Spleen (tissue), 11 donors: ENCODE data around the gene SERBP1. TPM values are rescaled to one million over a fixed set of nuclear protein-coding genes. Genes with fewer than 3 reads are reported as not detected.

Experiments used
- DNase-seq: peaks from one replicate; pipeline ENCODE4 v3.0.0-alpha.2; 2020
- H3K27ac ChIP-seq, 8 donors: fragments of 200-600 bp; sonication (generic) in 7 of 8; 1 replicate in 4 of 8; 2 replicates in 4 of 8; pipeline versions ENCODE4 v1.5.0 to v1.8.0; 2016 to 2021; ENCODE audit warnings: inconsistent platforms in 4 of 8, mild to moderate bottlenecking in 4 of 8, moderate library complexity in 1 of 8
- H3K27me3 ChIP-seq, 7 donors: fragments of 200-600 bp; sonication (generic) in 6 of 7; replicated peaks in 1 of 7; 1 replicate in 4 of 7; 2 replicates in 3 of 7; pipeline versions ENCODE4 v1.5.0 to v1.8.0; 2016 to 2021; ENCODE audit warnings: inconsistent platforms in 3 of 7, mild to moderate bottlenecking in 1 of 7
- H3K36me3 ChIP-seq, 6 donors: fragments of 200-600 bp; sonication (generic) in 5 of 6; 1 replicate in 4 of 6; 2 replicates in 2 of 6; pipeline versions ENCODE4 v1.5.0 to v1.8.0; 2016 to 2021; ENCODE audit warnings: inconsistent platforms in 2 of 6
- H3K4me1 ChIP-seq, 6 donors: fragments of 200-600 bp; sonication (generic) in 5 of 6; 1 replicate in 3 of 6; 2 replicates in 3 of 6; pipeline versions ENCODE4 v1.5.0 to v1.8.0; 2016 to 2021; ENCODE audit warnings: inconsistent platforms in 3 of 6
- H3K4me3 ChIP-seq, 8 donors: fragments of 200-600 bp; sonication (generic) in 7 of 8; 1 replicate in 4 of 8; 2 replicates in 4 of 8; pipeline versions ENCODE4 v1.5.0 to v1.8.0; 2016 to 2021; ENCODE audit warnings: inconsistent platforms in 4 of 8, mild to moderate bottlenecking in 4 of 8, moderate library complexity in 2 of 8
- H3K9me3 ChIP-seq, 8 donors: fragments of 200-600 bp; sonication (generic) in 7 of 8; 1 replicate in 4 of 8; 2 replicates in 4 of 8; pipeline versions ENCODE4 v1.5.0 to v1.8.0; 2016 to 2021; ENCODE audit warnings: inconsistent platforms in 4 of 8
- CTCF ChIP-seq, 11 experiments: fragments of 200-600 bp in 7 of 11; fragments of 450-650 bp in 4 of 11; sonication (generic) in 4 of 11; IDR thresholded peaks in 8 of 11; conservative IDR thresholded peaks in 3 of 11; 1 replicate in 7 of 11; 2 replicates in 4 of 11; pipeline versions ENCODE4 v1.4.0 to v1.8.0; 2016 to 2021; ENCODE audit warnings: antibody characterized with exemption in 11 of 11, inconsistent platforms in 4 of 11, mild to moderate bottlenecking in 1 of 11
- POLR2A ChIP-seq, 3 donors: fragments of 450-650 bp; IDR thresholded peaks; one replicate each; pipeline ENCODE4 v1.5.1; 2017; ENCODE audit warnings: antibody characterized with exemption in 3 of 3, mild to moderate bottlenecking in 1 of 3
- POLR2AphosphoS5 ChIP-seq, 3 donors: sonication (generic); formaldehyde crosslinking; IDR thresholded peaks; one replicate each; pipeline ENCODE4 v1.5.1; 2017; ENCODE audit warnings: antibody characterized with exemption in 3 of 3
- WGBS, 5 donors: extraction: QIAGEN DNeasy Blood & Tissue Kit in 3 of 5; methylation state at CpG; one replicate each; pipeline versions ENCODE4 v1.1.5 to v1.1.7; 2013 to 2018; 5-methylcytosine and 5-hydroxymethylcytosine counted together
- intact Hi-C: fragments of 100-400 bp; cut with DNase I; formaldehyde crosslinking; loops from one replicate; pipeline ENCODE4 v1.15.0; 2023; ENCODE audit warnings: low total_unique reads
- polyA plus RNA-seq, 3 donors: library from polyadenylated mRNA; stranded (reverse); fragments of 200-250 nt; gene quantifications; one replicate each; pipeline ENCODE4 v1.2.1, GENCODE V29; 2013
- total RNA-seq, 7 donors: library from RNA; depleted of rRNA in 3 of 7; stranded (reverse); fragments of >200 nt in 3 of 7; fragmentation: NEBNext Ultra II Directional in 4 of 7; extraction: Animal tissue kit (Norgen Biotek cat#: 25700) in 4 of 7; gene quantifications; one replicate each; pipeline versions ENCODE4 v1.1.0 to v1.2.1, GENCODE V29; 2016 to 2021
- donor health status: healthy with polysubstance abuse.
- donor health status: DM: no; HTN: no; CAD: no; lungs with moderate emphysema.
- donor health status: DM: no; HTN: no; CAD: no.
- donor health status: Bipolar disorder and iron deficiency.
- donor health status: healthy.
- donor health status: DM: no; HTN: no; CAD: no.
- donor health status: DM: yes; HTN: yes; CAD: no.

SERBP1 gene
- total and polyA plus RNA-seq, 10 donors, result 82.9 to 200 (median 124) TPM

DNA sequence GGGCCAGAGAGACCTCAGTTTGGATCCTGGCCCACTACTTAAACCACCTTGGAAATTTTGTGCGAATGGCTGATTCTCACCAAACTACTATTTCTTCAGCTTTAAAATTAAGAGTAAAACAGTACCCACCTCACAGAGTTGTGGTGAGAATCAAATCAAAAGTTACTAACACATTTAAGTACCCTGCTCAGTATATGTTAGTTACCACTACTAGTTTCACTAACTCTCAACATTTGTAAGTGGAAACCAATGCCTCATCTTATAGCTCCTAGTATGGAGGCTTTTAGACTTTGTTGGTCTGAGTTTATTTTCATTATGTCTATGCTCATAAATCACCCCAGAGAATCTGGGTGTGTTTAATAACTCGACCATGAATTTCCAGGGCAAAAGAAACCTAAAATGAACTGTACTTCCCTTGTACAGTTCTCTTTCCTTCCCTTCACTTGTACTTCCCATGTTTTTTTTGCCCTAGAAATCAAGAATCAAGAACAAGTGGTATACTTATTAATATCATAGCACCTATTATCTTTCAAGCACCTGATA is 11.6 kb upstream of the SERBP1 start:
- H3K9me3 ChIP-seq, result no peaks in the 10 kb centered on the region
- peaks cover 0 to 38% (median 0%) of the 10 kb centered on the region in 7 donors for H3K27me3 ChIP-seq

DNA sequence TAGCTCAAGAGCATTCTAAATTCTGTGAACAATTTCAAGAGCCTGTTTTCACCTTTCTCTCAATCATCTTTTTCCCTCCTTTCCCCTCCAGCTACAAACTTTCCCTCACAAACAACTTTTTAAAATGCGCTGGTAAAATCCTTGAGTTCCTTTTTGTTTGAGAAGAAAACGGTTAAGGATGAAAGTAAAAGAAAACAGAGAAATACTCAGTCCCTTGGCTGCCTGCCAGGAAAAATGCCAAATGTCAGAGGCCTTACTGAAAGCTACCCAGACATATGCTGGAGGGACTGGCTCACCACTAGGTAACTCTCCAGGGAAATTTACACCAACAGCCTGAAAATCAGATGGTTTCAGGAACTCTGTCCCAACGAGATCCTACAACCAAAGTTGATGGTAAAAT is 11.0 kb upstream of the SERBP1 start:
- Histone ChIP-seq H3K4me1 (peaks cover 0 to 21% (median 8%) of the 10 kb centered on the region in 6 donors), H3K27me3 (peaks cover 0 to 38% (median 0%) of the 10 kb centered on the region in 7 donors), H3K4me3 (no peak overlapping the region), H3K9me3 (no peaks in the 10 kb centered on the region), H3K27ac (no peak overlapping the region), H3K36me3 (no peaks in the 10 kb centered on the region)
- no peak for TF ChIP-seq CTCF (IDR thresholded peaks at IDR 0.05 in 8 of 11, conservative IDR thresholded peaks at IDR 0.05 in 3 of 11)
- no peak for TF ChIP-seq POLR2A (IDR thresholded peaks at IDR 0.05)
- TF ChIP-seq POLR2AphosphoS5 (IDR thresholded peaks at IDR 0.05), result no peak
- no peak for DNase-seq
- intact Hi-C loops, result no loop called here
- WGBS, 5 donors, result 19 to 34% (median 28%) methylated on average over 3 of the region's 3 CpGs

More for the DNA sequence above, 11.6 kb upstream of the SERBP1 start:
- no peak for DNase-seq
- 55 to 71% (median 60%) methylated on average over 2 of the region's 2 CpGs for WGBS, 5 donors
- Histone ChIP-seq H3K4me3 (no peak overlapping the region), H3K27ac (no peak overlapping the region), H3K4me1 (peaks cover 5 to 27% (median 10%) of the 10 kb centered on the region in 6 donors), H3K36me3 (no peaks in the 10 kb centered on the region)
- intact Hi-C loops, result no loop called here
- TF ChIP-seq POLR2AphosphoS5 (IDR thresholded peaks at IDR 0.05), result no peak
- TF ChIP-seq CTCF (IDR thresholded peaks at IDR 0.05 in 8 of 11, conservative IDR thresholded peaks at IDR 0.05 in 3 of 11), result no peak
- no peak for TF ChIP-seq POLR2A (IDR thresholded peaks at IDR 0.05)

- no peak for TF ChIP-seq POLR2A (IDR thresholded peaks at IDR 0.05)
- Histone ChIP-seq H3K4me1 (peaks cover 0 to 17% (median 5%) of the 10 kb centered on the region in 6 donors), H3K9me3 (no peaks in the 10 kb centered on the region), H3K36me3 (no peaks in the 10 kb centered on the region), H3K27me3 (peaks cover 0 to 30% (median 0%) of the 10 kb centered on the region in 7 donors), H3K27ac (no peak overlapping the region), H3K4me3 (no peak overlapping the region)
- WGBS, 5 donors, result 79 to 93% (median 87%) methylated on average over 3 of the region's 3 CpGs
- intact Hi-C loops, result no loop called here
- no peak for DNase-seq
These were observed 10.1 kb upstream of the SERBP1 start for GRCh38 chr1:67440339-67440738.

DNA sequence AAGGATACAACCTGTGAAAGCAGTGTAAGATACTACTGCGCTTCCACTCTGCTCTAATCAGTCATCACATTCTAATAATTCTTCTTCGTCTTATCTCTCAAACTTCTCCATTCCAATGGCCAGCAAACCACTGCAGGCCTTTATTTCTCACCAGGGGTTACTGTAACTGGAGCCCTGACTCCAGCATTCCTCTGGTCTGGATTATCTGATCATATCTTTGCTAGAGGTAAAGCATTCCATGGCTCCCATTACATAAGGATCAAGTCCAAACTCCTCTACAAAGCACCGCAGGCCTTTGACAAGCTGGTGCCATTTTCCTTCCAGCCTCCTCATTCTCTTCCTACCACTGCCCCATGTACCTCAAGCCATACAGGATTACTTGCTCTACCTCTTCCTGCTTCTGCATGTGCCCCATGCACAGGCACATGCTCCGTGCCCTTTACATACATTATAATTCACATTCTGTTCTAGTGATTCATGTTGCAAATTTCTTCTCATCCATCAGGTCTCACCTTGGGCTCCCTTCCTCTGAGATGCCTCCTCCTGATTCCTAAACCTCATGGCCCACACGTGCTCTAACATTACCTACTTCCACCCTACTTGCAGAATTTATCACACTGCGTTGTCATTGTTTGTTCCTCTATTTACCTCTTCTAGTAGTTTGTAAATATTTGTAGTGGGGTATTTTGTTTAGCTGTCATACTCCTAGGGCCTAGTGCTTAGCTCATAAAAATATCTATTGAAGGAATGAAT is 9.3 kb upstream of the SERBP1 start:
- intact Hi-C loops, result no loop called here
- no peak for TF ChIP-seq CTCF (IDR thresholded peaks at IDR 0.05 in 8 of 11, conservative IDR thresholded peaks at IDR 0.05 in 3 of 11)
- no peak for TF ChIP-seq POLR2AphosphoS5 (IDR thresholded peaks at IDR 0.05)
- TF ChIP-seq POLR2A (IDR thresholded peaks at IDR 0.05), result no peak
- Histone ChIP-seq H3K27ac (no peak overlapping the region), H3K27me3 (peaks cover 0 to 22% (median 0%) of the 10 kb centered on the region in 7 donors), H3K4me3 (no peak overlapping the region), H3K9me3 (no peaks in the 10 kb centered on the region), H3K36me3 (no peaks in the 10 kb centered on the region), H3K4me1 (peaks cover 0 to 17% (median 5%) of the 10 kb centered on the region in 6 donors)
- DNase-seq, result no peak
- 91 to 98% (median 94%) methylated on average over 6 of the region's 6 CpGs for WGBS, 5 donors
